ENCODE data around the gene RGMA.

The RGMA gene

GRCh38 chr15:93093765-93094164 lies 4.8 kb upstream of the RGMA start:
- no peak for DNase-seq (ENCODE audit: low read depth)

- no peak for DNase-seq (ENCODE audit: low read depth)
These were observed 2.5 kb upstream of the RGMA start for GRCh38 chr15:93091465-93091864.

- DNase-seq (ENCODE audit: low read depth) = no peak
These were observed 805 bp upstream of the RGMA start for GRCh38 chr15:93089727-93090305.

- DNase-seq (ENCODE audit: low read depth) = no peak
These were observed 621 bp downstream of the RGMA start for GRCh38 chr15:93088200-93088980.

GRCh38 chr15:93087825-93088199 lies 1.2 kb downstream of the RGMA start:
- peak; percentile 52 for DNase-seq (ENCODE audit: low read depth)

GRCh38 chr15:93086791-93087190 lies 2.2 kb downstream of the RGMA start:
- no peak for DNase-seq (ENCODE audit: low read depth)

- no peak for DNase-seq (ENCODE audit: low read depth)
These were observed 3.3 kb downstream of the RGMA start for GRCh38 chr15:93085692-93086091.

- DNase-seq (ENCODE audit: low read depth) = no peak
These were observed 6.2 kb downstream of the RGMA start for GRCh38 chr15:93082861-93083260.

- DNase-seq (ENCODE audit: low read depth) = no peak
These were observed 7.6 kb downstream of the RGMA start for GRCh38 chr15:93081399-93081798.

- no peak for DNase-seq (ENCODE audit: low read depth)
These were observed 8.6 kb downstream of the RGMA start for GRCh38 chr15:93080451-93080850.

- no peak for DNase-seq (ENCODE audit: low read depth)
These were observed 12.1 kb downstream of the RGMA start for GRCh38 chr15:93076875-93077274.

- no peak for DNase-seq (ENCODE audit: low read depth)
These were observed 12.8 kb downstream of the RGMA start for GRCh38 chr15:93076217-93076616.

- no peak for DNase-seq (ENCODE audit: low read depth)
These were observed 14.4 kb downstream of the RGMA start for GRCh38 chr15:93074599-93074998.

- DNase-seq (ENCODE audit: low read depth) = no peak
These were observed 15.5 kb downstream of the RGMA start for GRCh38 chr15:93073465-93073952.

GRCh38 chr15:93072411-93073394 lies 16.3 kb downstream of the RGMA start:
- DNase-seq (ENCODE audit: low read depth) = no peak

- no peak for DNase-seq (ENCODE audit: low read depth)
These were observed 17.0 kb downstream of the RGMA start for GRCh38 chr15:93072011-93072410.

- DNase-seq (ENCODE audit: low read depth) = no peak
These were observed 17.5 kb downstream of the RGMA start for GRCh38 chr15:93071469-93071936.

- no peak for DNase-seq (ENCODE audit: low read depth)
These were observed 18.3 kb downstream of the RGMA start for GRCh38 chr15:93070551-93071296.

- DNase-seq (ENCODE audit: low read depth) = no peak
These were observed 18.9 kb downstream of the RGMA start for GRCh38 chr15:93070132-93070531.

- no peak for DNase-seq (ENCODE audit: low read depth)
These were observed 20.3 kb downstream of the RGMA start for GRCh38 chr15:93068581-93069199.

- DNase-seq (ENCODE audit: low read depth) = no peak
These were observed 21.3 kb downstream of the RGMA start for GRCh38 chr15:93067649-93068085.
